B cell (primary cell): ENCODE measurements around the gene BCAR3.

Experiments
- CTCF ChIP-seq: fragments of 200-600 bp; IDR thresholded peaks from one replicate; pipeline ENCODE4 v1.8.0; 2022; ENCODE audit warnings: antibody characterized with exemption, mild to moderate bottlenecking
- EZH2 ChIP-seq: IDR thresholded peaks from 2 replicates; pipeline ENCODE4 v1.6.1; 2012; ENCODE audit warnings: borderline replicate concordance, low read depth, mild to moderate bottlenecking, moderate library complexity, low read length; ENCODE audit not compliant: insufficient read depth, poor library complexity, severe bottlenecking

GRCh38 chr1:93587354-93587753, 94.3 kb downstream of the BCAR3 start:
- TF ChIP-seq CTCF (no peak), EZH2 (no peak)
